NAMALWA (cell line): ENCODE results near the gene ARHGEF4.

Source experiments
- DNase-seq: peaks from one replicate; pipeline ENCODE4 v3.0.0-alpha.2; 2015; ENCODE audit warnings: low spot score

The ARHGEF4 gene

GRCh38 chr2:130834931-130835765, 1.6 kb upstream of the ARHGEF4 start:
- DNase-seq, result no peak

GRCh38 chr2:130835766-130836015, 1.0 kb upstream of the ARHGEF4 start:
- DNase-seq, result no peak

GRCh38 chr2:130837175-130837810, 579 bp downstream of the ARHGEF4 start:
- no peak for DNase-seq

- no peak for DNase-seq
Measured at GRCh38 chr2:130837811-130838565, 1.3 kb downstream of the ARHGEF4 start.

GRCh38 chr2:130839011-130839780, 2.5 kb downstream of the ARHGEF4 start:
- no peak for DNase-seq

- no peak for DNase-seq
Measured at GRCh38 chr2:130840506-130840905, 3.8 kb downstream of the ARHGEF4 start.

GRCh38 chr2:130841741-130842365, 5.1 kb downstream of the ARHGEF4 start:
- no peak for DNase-seq

- no peak for DNase-seq
Measured at GRCh38 chr2:130842770-130843169, 6.1 kb downstream of the ARHGEF4 start.

- DNase-seq, result no peak
Measured at GRCh38 chr2:130843321-130843985, 6.7 kb downstream of the ARHGEF4 start.

- no peak for DNase-seq
Measured at GRCh38 chr2:130844161-130844560, 7.4 kb downstream of the ARHGEF4 start.

GRCh38 chr2:130845505-130846085, 8.9 kb downstream of the ARHGEF4 start:
- no peak for DNase-seq

GRCh38 chr2:130846233-130846632, 9.5 kb downstream of the ARHGEF4 start:
- DNase-seq, result no peak

GRCh38 chr2:130846686-130847375, 10.1 kb downstream of the ARHGEF4 start:
- DNase-seq, result no peak

GRCh38 chr2:130847776-130848525, 11.2 kb downstream of the ARHGEF4 start:
- DNase-seq, result no peak

- no peak for DNase-seq
Measured at GRCh38 chr2:130848526-130849210, 12.0 kb downstream of the ARHGEF4 start.

GRCh38 chr2:130849896-130850787, 13.4 kb downstream of the ARHGEF4 start:
- no peak for DNase-seq

- no peak for DNase-seq
Measured at GRCh38 chr2:130850788-130851623, 14.3 kb downstream of the ARHGEF4 start.
